GM21526 (cell line): ENCODE measurements around the gene SOX6.

Experiments
- ATAC-seq: cut with Tn5 transposase; IDR thresholded peaks from one replicate; pipeline ENCODE4 v1.9.1; 2021; ENCODE audit warnings: moderate library complexity; ENCODE audit not compliant: unreplicated experiment, low FRiP score

SOX6 gene

GRCh38 chr11:16365581-16366228 lies 9.4 kb upstream of the SOX6 start:
- no peak for ATAC-seq

GRCh38 chr11:16364254-16364653 lies 7.9 kb upstream of the SOX6 start:
- no peak for ATAC-seq

- ATAC-seq: no peak
Measured at GRCh38 chr11:16363706-16364105, 7.4 kb upstream of the SOX6 start.

- no peak for ATAC-seq
Measured at GRCh38 chr11:16361108-16361865, 4.9 kb upstream of the SOX6 start.

GRCh38 chr11:16359369-16359768 lies 3.0 kb upstream of the SOX6 start:
- ATAC-seq: no peak

- ATAC-seq: no peak
Measured at GRCh38 chr11:16358726-16359125, 2.4 kb upstream of the SOX6 start.

GRCh38 chr11:16357775-16358174 lies 1.4 kb upstream of the SOX6 start:
- ATAC-seq: no peak

GRCh38 chr11:16356761-16357393 lies 531 bp upstream of the SOX6 start:
- ATAC-seq: no peak

- no peak for ATAC-seq
Measured at GRCh38 chr11:16352707-16353106, 3.6 kb downstream of the SOX6 start.

- ATAC-seq: no peak
Measured at GRCh38 chr11:16350125-16350524, 6.2 kb downstream of the SOX6 start.

GRCh38 chr11:16347928-16348685 lies 8.2 kb downstream of the SOX6 start:
- ATAC-seq: no peak

GRCh38 chr11:16346975-16347374 lies 9.4 kb downstream of the SOX6 start:
- ATAC-seq: no peak

- ATAC-seq: no peak
Measured at GRCh38 chr11:16341853-16342252, 14.5 kb downstream of the SOX6 start.

GRCh38 chr11:16338393-16338792 lies 18.0 kb downstream of the SOX6 start:
- no peak for ATAC-seq

- no peak for ATAC-seq
Measured at GRCh38 chr11:16337421-16338213, 18.7 kb downstream of the SOX6 start.

- ATAC-seq: no peak
Measured at GRCh38 chr11:16336721-16337120, 19.6 kb downstream of the SOX6 start.

- ATAC-seq: no peak
Measured at GRCh38 chr11:16336204-16336603, 20.1 kb downstream of the SOX6 start.

- ATAC-seq: no peak
Measured at GRCh38 chr11:16335236-16335962, 20.9 kb downstream of the SOX6 start.

- ATAC-seq: no peak
Measured at GRCh38 chr11:16326679-16327297, 29.6 kb downstream of the SOX6 start.
